Astrocyte of the spinal cord (primary cell): ENCODE data around the gene PTPRG.

Experiments used
- DNase-seq: peaks from one replicate; pipeline ENCODE4 v3.0.0; 2011; ENCODE audit warnings: low read depth, low spot score
- H3K4me3 ChIP-seq: 2 replicates; pipeline ENCODE4 v1.5.1; 2011; ENCODE audit warnings: low read depth, mild to moderate bottlenecking, low read length, moderate library complexity
- in situ Hi-C: cut with HindIII; loops from 2 replicates; pipeline ENCODE4 v1.10.0; 2017; ENCODE audit warnings: low sequenced_read_pairs
- TF ChIP-seq, protein P1 (sequence below): IDR thresholded peaks from 2 replicates; pipeline ENCODE4 v1.5.1; 2012; ENCODE audit warnings: low read depth, mild to moderate bottlenecking, low read length, inconsistent platforms

PTPRG gene

GRCh38 chr3:61986473-61986872 lies 425.1 kb downstream of the PTPRG start:
- H3K4me3 ChIP-seq, result no peak overlapping the region
- DNase-seq, result no peak
- TF ChIP-seq, protein P1, sequence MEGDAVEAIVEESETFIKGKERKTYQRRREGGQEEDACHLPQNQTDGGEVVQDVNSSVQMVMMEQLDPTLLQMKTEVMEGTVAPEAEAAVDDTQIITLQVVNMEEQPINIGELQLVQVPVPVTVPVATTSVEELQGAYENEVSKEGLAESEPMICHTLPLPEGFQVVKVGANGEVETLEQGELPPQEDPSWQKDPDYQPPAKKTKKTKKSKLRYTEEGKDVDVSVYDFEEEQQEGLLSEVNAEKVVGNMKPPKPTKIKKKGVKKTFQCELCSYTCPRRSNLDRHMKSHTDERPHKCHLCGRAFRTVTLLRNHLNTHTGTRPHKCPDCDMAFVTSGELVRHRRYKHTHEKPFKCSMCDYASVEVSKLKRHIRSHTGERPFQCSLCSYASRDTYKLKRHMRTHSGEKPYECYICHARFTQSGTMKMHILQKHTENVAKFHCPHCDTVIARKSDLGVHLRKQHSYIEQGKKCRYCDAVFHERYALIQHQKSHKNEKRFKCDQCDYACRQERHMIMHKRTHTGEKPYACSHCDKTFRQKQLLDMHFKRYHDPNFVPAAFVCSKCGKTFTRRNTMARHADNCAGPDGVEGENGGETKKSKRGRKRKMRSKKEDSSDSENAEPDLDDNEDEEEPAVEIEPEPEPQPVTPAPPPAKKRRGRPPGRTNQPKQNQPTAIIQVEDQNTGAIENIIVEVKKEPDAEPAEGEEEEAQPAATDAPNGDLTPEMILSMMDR, result no peak
- in situ Hi-C loops, result no loop called here

DNA sequence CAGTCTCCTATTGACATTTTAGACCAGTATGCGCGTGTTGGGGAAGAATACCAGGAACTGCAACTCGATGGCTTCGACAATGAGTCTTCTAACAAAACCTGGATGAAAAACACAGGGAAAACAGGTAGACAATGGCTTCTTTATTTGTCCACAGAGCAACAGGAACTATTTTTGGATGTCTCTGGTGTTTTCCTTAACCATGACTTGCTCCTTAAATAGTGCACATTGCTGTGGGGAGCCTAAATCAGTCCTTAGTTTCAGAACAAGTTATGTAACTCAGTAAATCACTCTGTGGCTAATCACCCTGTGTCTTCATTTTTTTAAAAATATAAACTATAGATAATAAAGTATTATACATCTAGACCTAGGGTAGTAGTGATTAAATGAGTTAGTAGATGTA lies 428.3 kb downstream of the PTPRG start:
- TF ChIP-seq, protein P1, result no peak
- in situ Hi-C loops, result no loop called here
- DNase-seq, result no peak
- H3K4me3 ChIP-seq, result no peak overlapping the region

- in situ Hi-C loops, result no loop called here
- TF ChIP-seq, protein P1, result no peak
- DNase-seq, result no peak
- no peak overlapping the region for H3K4me3 ChIP-seq
These were observed 429.1 kb downstream of the PTPRG start for GRCh38 chr3:61990327-61991027.

- H3K4me3 ChIP-seq, result no peak overlapping the region
- TF ChIP-seq, protein P1, result no peak
- in situ Hi-C loops, result no loop called here
- DNase-seq, result no peak
These were observed 430.3 kb downstream of the PTPRG start for GRCh38 chr3:61991706-61992105.

DNA sequence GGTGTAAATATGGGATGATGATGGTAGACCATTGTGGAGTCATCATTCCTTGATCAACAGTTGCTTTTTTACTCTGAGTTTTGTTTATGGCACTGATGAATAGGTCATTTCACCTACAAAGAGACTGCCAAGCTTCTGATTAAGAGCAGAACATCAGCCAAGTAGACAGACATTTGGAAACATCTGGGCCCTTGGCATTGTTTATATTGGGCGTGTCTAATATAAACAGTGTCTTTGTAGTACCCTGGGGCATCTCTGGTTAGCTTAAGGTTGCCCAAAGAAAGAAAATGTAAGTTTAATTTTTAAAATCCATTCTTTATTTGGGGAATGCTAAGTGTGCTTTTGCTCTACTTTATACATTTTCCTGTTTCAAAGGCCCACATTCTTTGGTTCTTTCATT lies 435.0 kb downstream of the PTPRG start:
- in situ Hi-C loops, result no loop called here
- no peak for DNase-seq
- no peak overlapping the region for H3K4me3 ChIP-seq
- TF ChIP-seq, protein P1, result no peak

DNA sequence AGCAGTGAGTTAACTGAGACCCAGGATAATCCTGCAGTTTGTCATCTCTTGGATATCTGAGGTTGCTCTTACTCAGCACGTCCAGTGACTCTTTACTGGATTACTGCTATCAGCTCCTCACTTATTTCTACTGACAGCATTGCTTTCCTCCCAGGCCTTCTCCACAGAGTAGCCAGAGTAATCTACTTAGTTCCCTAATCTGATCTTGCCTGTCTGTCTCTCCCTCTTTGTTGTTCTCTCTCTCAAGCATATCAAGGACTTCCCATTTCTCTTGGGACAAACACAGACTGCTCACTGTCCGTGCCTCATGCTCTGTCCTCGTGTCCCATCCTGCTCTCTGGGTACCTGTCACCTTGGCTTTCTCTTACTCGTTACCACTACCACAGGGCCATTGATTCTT lies 435.7 kb downstream of the PTPRG start:
- no peak overlapping the region for H3K4me3 ChIP-seq
- no peak for DNase-seq
- in situ Hi-C loops, result no loop called here
- TF ChIP-seq, protein P1, result no peak
